Activated naive CD8-positive, alpha-beta T cell (primary cell): Measurements from ENCODE around the gene CYP3A4.
"Not testable (repeated sequence)": the region's sequence is repeated elsewhere in the genome, so short reads cannot be mapped to it uniquely, and the experiment has no call there.

Source experiments
- H3K27ac Mint-ChIP-seq: one replicate; pipeline ENCODE4 v1.8.0; 2021; ENCODE audit warnings: mixed read lengths
- H3K27me3 Mint-ChIP-seq: one replicate; pipeline ENCODE4 v1.8.0; 2021; ENCODE audit warnings: mixed read lengths
- H3K36me3 Mint-ChIP-seq: one replicate; pipeline ENCODE4 v1.8.0; 2021; ENCODE audit warnings: mixed read lengths
- H3K4me1 Mint-ChIP-seq: one replicate; pipeline ENCODE4 v1.8.0; 2021; ENCODE audit warnings: low read depth, mixed read lengths
- H3K4me3 Mint-ChIP-seq: one replicate; pipeline ENCODE4 v1.8.0; 2021; ENCODE audit warnings: mild to moderate bottlenecking, mixed read lengths
- H3K9me3 Mint-ChIP-seq: one replicate; pipeline ENCODE4 v1.8.0; 2021; ENCODE audit warnings: low read depth, mixed read lengths

CYP3A4 gene

GRCh38 chr7:99751322-99752052, 32.5 kb downstream of the CYP3A4 start:
- not testable (repeated sequence) for H3K27ac Mint-ChIP-seq, H3K36me3 Mint-ChIP-seq, H3K9me3 Mint-ChIP-seq, H3K4me3 Mint-ChIP-seq, H3K27me3 Mint-ChIP-seq, H3K4me1 Mint-ChIP-seq

GRCh38 chr7:99748846-99749579, 35.0 kb downstream of the CYP3A4 start:
- H3K27ac Mint-ChIP-seq, result no peak overlapping the region
- no peaks in the 10 kb centered on the region for H3K27me3 Mint-ChIP-seq
- peaks cover 7% of the 10 kb centered on the region for H3K36me3 Mint-ChIP-seq
- H3K4me3 Mint-ChIP-seq, result no peak overlapping the region
- peaks cover 3% of the 10 kb centered on the region for H3K9me3 Mint-ChIP-seq
- no peaks in the 10 kb centered on the region for H3K4me1 Mint-ChIP-seq

DNA sequence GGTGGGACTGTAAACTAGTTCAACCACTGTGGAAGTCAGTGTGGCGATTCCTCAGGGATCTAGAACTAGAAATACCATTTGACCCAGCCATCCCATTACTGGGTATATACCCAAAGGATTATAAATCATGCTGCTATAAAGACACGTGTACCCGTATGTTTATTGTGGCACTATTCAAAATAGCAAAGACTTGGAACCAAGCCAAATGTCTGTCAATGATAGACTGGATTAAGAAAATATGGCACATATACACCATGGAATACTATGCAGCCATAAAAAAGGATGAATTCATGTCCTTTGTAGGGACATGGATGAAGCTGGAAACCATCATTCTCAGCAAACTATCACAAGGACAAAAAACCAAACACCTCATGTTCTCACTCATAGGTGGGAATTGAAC, 37.1 kb downstream of the CYP3A4 start:
- not testable (repeated sequence) for H3K27me3 Mint-ChIP-seq, H3K9me3 Mint-ChIP-seq, H3K27ac Mint-ChIP-seq, H3K4me1 Mint-ChIP-seq, H3K4me3 Mint-ChIP-seq
- peaks cover 13% of the 10 kb centered on the region for H3K36me3 Mint-ChIP-seq

DNA sequence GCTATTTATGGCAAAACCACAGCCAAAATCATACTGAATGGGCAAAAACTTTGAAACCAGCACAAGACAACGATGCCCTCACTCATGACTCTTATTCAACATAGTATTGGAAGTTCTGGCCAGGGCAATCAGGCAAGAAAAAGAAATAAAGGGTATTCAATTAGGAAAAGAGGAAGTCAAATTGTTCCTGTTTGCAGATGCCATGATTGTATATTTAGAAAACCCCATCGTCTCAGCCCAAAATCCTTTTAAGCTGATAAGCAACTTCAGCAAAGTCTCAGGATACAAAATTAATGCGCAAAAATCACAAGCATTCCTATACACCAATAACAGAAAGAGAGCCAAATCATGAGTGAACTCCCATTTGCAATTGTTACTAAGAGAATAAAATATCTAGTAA, 38.6 kb downstream of the CYP3A4 start:
- peaks cover 22% of the 10 kb centered on the region for H3K36me3 Mint-ChIP-seq
- H3K27me3 Mint-ChIP-seq, H3K9me3 Mint-ChIP-seq, H3K27ac Mint-ChIP-seq, H3K4me1 Mint-ChIP-seq, H3K4me3 Mint-ChIP-seq: not testable (repeated sequence)

GRCh38 chr7:99742737-99743394, 41.1 kb downstream of the CYP3A4 start:
- H3K4me1 Mint-ChIP-seq, result no peaks in the 10 kb centered on the region
- H3K4me3 Mint-ChIP-seq, result no peak overlapping the region

DNA sequence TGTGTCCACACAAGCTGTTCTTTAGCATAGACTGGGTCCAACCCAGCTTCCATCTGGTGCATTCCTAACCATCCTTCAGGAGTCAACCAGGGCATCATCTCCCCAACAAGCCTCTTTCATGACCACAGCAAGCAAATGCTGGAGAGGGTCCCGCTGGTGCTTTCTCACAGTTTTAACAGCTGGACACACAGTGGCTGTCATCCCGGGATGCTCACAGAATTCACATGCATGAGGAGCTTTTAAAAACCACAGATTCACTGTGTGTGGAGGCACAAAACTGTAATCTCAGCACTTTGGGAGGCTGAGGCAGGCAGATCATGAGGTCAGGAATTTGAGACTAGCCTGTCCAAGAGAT, 42.6 kb downstream of the CYP3A4 start:
- Mint-ChIP-seq H3K9me3 (peaks cover 3% of the 10 kb centered on the region), H3K4me3 (no peak overlapping the region), H3K27ac (no peak overlapping the region), H3K4me1 (no peaks in the 10 kb centered on the region), H3K27me3 (no peaks in the 10 kb centered on the region), H3K36me3 (peaks cover 46% of the 10 kb centered on the region)

More at GRCh38 chr7:99742737-99743394, 41.1 kb downstream of the CYP3A4 start:
- Mint-ChIP-seq H3K36me3 (peaks cover 35% of the 10 kb centered on the region), H3K27me3 (no peaks in the 10 kb centered on the region), H3K9me3 (peaks cover 3% of the 10 kb centered on the region), H3K27ac (no peak overlapping the region)

GRCh38 chr7:99740573-99741440, 43.2 kb downstream of the CYP3A4 start:
- Mint-ChIP-seq H3K36me3 (peaks cover 50% of the 10 kb centered on the region), H3K4me1 (no peaks in the 10 kb centered on the region), H3K27ac (no peak overlapping the region), H3K9me3 (peaks cover 3% of the 10 kb centered on the region), H3K27me3 (no peaks in the 10 kb centered on the region), H3K4me3 (no peak overlapping the region)

DNA sequence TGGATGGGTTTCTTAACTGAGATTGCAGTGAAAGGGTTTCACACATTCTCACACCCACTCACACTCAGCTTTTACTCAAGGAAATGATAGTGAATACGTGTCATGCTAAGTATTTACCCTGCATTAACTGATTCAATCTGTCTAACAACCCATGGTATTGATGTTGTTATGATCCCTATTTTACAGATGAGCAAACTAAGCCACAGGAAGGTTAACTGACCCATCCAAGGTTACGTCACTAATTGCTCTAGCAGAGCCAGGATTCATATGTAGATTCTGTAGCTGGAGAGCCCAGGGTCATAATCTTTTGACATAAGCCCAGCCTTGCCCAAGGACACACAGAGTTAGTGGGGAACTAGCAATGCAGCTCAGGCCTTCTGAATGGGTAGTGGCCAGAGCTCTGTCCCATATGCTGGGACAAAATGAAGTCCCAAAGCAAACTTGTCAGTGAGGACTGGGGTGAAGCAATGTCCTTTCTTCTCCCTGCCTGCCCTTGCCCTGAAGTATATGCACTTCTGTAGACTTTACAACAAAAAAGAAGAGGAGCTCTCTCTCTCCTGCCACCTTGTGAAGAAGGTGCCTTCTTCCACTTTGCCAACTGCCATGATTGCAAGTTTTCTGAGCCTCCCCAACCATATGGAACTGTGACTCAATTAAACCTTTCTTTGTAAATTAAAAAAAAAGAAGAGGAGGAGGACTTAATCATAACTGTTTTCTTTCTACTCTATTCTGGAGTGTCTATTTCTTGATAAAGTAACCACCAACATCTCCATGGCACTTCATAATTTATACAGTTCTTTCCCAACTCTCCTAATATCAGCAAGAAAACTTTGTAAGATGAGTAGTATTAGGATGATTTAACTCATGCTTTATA, 44.0 kb downstream of the CYP3A4 start:
- Mint-ChIP-seq H3K27me3 (no peaks in the 10 kb centered on the region), H3K4me3 (no peak overlapping the region), H3K4me1 (no peaks in the 10 kb centered on the region), H3K9me3 (no peaks in the 10 kb centered on the region), H3K36me3 (peaks cover 50% of the 10 kb centered on the region), H3K27ac (no peak overlapping the region)

- Mint-ChIP-seq H3K27ac (no peak overlapping the region), H3K36me3 (peaks cover 43% of the 10 kb centered on the region), H3K4me1 (no peaks in the 10 kb centered on the region), H3K9me3 (no peaks in the 10 kb centered on the region), H3K27me3 (no peaks in the 10 kb centered on the region), H3K4me3 (no peak overlapping the region)
Observed at GRCh38 chr7:99737726-99738125, 46.3 kb downstream of the CYP3A4 start.

- not testable (repeated sequence) for H3K4me1 Mint-ChIP-seq, H3K9me3 Mint-ChIP-seq, H3K27ac Mint-ChIP-seq, H3K27me3 Mint-ChIP-seq, H3K4me3 Mint-ChIP-seq
- H3K36me3 Mint-ChIP-seq, result peaks cover 40% of the 10 kb centered on the region
Observed at GRCh38 chr7:99736667-99737066, 47.3 kb downstream of the CYP3A4 start.

- Mint-ChIP-seq H3K4me1 (peaks cover 3% of the 10 kb centered on the region), H3K27me3 (no peaks in the 10 kb centered on the region), H3K36me3 (peaks cover 31% of the 10 kb centered on the region), H3K9me3 (no peaks in the 10 kb centered on the region), H3K27ac (no peak within 1 kb of the TSS), H3K4me3 (no peak within 1 kb of the TSS)
Observed at GRCh38 chr7:99734987-99735386, 49.0 kb downstream of the CYP3A4 start, which contains the start of gene CYP3A7. Gene CYP3A7, minus strand, starts transcription at chr7:99735196. Its CDS starts 103 bp downstream, at chr7:99735093.

- Mint-ChIP-seq H3K4me1 (peaks cover 3% of the 10 kb centered on the region), H3K9me3 (no peaks in the 10 kb centered on the region), H3K27ac (no peak overlapping the region), H3K36me3 (peaks cover 22% of the 10 kb centered on the region), H3K27me3 (no peaks in the 10 kb centered on the region), H3K4me3 (no peak overlapping the region)
Observed at GRCh38 chr7:99733448-99733847, 50.5 kb downstream of the CYP3A4 start.

GRCh38 chr7:99733003-99733402, 51.0 kb downstream of the CYP3A4 start:
- no peak overlapping the region for H3K27ac Mint-ChIP-seq
- no peak overlapping the region for H3K4me3 Mint-ChIP-seq
- H3K4me1 Mint-ChIP-seq, result peaks cover 3% of the 10 kb centered on the region
- H3K36me3 Mint-ChIP-seq, result peaks cover 18% of the 10 kb centered on the region
- H3K9me3 Mint-ChIP-seq, result no peaks in the 10 kb centered on the region
- no peaks in the 10 kb centered on the region for H3K27me3 Mint-ChIP-seq
